GM21381 (cell line): Measurements from ENCODE around the gene LTBP1.
"Not testable (repeated sequence)": the region's sequence is repeated elsewhere in the genome, so short reads cannot be mapped to it uniquely, and the experiment has no call there.

Experiments
- ATAC-seq: cut with Tn5 transposase; IDR thresholded peaks from one replicate; pipeline ENCODE4 v1.9.1; 2021; ENCODE audit warnings: mild to moderate bottlenecking, moderate library complexity; ENCODE audit not compliant: unreplicated experiment

LTBP1 gene

DNA sequence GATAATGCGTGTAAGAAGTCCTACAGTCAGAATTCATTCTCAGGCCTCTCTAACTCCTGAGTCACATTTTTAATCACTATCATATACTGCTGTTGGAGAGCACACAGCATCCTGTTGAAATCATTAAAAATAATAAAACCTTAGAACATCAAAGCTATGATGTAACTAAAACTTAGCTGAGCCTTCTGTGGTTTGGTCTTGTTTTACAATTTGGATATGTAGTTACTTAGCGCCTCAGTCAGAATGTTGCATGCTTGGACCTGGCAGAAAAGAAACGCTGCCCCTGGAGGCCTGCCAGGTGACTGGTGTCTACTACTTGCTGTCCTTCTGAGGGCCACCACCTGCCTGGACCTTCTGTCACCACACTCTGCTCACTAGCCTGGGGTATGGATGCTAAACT, 268.5 kb downstream of the LTBP1 start:
- no peak for ATAC-seq

DNA sequence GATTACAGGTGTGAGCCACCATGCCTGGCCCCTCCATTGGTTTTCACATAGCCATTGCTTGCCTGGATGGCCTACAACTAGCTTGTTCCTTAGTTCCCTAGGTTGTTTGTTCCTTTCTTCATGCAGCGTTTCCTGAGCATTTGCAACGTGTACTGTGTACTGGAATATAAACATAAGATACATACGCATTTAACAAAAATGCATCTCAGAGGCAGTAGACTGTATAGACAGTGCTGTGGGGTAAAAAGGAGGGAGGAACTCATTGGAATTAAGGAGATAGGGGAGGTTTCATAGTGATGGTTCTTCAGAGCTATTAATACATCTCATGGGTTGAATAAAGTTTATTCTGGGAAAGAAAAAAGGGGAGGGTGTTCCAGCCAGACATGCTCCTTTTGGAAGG, 269.2 kb downstream of the LTBP1 start:
- no peak for ATAC-seq

DNA sequence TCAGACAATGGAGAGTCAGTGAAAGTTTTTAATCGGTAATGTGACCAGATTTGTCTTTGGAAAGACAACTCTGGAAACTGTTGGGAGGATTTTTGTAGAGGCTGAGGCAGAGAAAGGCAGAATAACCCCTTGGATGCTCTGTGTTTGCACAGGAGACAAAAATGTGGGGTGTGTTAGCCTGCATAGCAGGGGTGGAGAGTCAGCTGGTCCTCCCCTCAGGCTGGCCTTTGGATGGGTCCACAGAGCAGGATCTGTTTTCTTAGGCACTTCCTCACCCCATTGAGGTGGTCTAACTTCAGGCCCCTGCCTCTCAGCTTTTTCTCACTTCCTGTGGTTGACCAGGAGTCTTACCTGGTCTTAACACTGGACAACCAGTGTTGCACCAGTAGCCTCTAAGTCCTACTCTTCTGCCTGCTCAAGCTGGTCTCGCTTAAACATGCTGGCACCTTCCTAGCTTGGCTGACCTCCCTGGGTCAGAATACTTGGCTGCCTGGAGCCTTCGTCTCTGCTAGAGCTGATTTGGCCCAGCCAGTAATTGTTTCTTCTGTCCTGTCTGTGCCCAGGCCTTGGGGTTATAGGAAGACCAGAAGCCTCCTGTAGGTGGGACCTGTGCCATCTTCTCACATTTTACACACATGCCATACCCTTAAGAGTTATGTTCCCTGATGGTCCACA, 269.9 kb downstream of the LTBP1 start:
- no peak for ATAC-seq

DNA sequence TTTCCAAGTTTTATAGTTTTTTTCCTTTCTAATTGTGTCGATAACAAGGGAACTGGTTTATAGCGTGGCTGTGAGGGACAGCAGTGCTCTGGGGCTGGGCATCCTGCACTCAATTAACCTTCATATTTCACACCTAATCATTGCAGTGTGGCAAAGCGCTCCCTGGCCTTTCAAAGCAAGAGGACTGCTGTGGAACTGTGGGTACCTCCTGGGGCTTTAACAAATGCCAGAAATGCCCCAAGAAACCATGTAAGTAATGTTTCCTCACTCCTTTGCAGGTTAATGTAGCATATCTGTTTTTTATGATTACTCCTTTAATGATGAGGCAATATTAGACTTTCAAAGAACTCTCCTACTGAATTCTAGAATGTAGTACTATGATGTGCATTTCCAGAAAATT, 270.7 kb downstream of the LTBP1 start:
- ATAC-seq = no peak

DNA sequence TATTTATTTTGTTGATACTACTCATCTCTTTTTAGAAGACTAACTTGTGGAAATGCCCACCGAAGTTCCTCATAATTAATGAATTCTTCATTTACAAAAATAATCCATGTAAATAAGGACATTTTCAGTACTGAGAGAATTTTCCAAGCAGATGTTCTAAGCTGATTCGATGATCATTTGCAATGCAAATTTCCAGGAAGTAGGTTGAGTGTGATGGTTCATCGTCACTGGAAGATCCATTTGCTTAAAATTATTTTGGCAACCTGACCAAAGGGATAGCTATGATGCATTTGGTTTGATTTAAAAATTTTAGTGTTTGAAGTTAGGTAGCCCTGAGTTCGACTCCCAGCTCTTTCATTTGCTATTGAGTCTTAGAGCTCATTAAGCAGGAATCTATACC, 272.4 kb downstream of the LTBP1 start:
- no peak for ATAC-seq

DNA sequence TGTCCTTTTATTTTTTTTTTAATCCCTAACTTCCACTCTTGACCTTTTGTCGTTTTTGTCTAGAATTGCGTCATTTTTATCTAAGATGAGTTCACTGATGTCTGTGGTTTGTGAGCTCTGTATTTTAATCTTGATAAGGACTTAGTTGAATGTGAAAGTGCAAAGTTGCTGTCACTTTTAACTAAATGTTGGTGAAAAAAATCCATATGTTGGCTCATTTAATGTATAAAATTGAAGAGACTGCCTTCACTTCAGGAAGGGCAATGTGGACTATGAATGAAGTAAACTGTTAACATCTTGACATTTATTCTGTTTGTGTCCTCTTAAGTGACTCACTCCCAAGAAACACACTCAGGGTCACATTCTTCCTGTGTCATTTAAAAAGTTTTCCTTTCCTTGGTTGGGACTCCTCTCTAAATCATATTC, 273.1 kb downstream of the LTBP1 start:
- ATAC-seq = no peak

DNA sequence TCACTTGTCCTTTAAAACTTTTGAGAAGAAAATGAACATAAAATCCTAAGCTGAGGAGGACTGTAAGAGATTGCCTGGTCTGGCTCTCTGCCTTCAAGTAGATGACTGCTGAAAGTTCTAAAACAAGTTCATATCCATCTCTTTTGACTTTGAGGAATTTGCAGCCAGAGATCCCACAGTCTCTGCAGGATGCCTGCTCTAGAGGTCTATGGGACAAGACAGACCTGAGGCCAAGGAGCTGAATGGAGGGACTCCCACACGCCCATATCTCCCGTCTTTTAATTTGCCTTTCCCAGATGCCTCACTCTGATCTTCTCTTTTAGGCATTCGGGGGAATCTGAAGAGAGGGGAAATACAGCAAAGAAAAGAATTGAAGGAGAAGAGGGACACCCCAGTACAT, 273.8 kb downstream of the LTBP1 start:
- no peak for ATAC-seq

DNA sequence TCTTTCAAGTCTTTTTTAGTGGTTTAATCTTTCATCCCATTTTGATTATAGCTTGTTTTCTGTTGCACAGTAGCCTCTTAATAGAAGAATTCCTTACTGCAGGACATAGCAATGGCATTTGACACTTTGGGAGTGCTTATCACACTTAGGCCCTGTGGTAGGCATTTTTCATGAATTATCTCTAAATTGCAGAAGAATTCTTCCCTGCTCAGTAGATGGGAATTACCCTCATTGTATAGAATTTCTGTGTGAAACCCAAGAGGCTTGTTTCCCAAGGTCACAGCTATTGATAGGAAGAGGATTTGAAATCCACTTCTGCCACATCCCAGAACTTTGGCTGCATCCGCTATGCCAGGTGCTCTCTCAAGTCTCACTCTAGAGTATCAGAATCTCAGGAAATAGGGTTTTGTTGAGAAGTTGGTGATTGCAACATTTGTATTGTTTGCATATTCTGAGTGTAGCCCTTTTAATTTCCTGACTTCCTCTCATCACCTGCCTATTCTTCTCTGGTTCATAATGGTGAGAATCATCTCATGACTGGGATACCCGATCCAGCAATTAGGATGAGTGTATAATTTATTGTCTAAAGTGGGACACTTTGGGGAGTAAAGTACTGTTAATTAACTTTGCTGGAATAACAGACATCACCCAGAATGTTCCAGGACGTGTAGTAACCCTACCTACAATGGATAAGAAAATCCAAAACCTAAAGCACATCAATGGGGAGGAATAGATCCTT, 274.5 kb downstream of the LTBP1 start:
- no peak for ATAC-seq

DNA sequence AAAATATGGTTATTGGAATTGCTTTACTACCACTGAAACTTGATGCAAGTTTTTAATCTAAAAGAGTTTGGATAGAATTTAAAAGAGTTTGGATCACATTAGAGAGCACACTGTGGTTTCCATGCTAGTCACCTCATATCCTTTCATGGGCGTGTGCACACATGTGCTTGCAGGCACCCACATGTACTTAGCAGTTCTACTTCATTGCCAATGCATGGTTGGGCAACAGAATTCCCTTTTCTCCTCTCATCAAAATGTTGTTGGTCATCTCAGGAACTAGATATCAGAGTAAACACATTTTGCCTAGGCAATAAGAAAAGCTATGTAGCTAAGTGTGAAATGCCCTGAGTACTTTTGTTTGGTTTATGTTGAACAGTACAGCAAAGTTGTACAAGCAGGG, 275.6 kb downstream of the LTBP1 start:
- ATAC-seq = no peak

DNA sequence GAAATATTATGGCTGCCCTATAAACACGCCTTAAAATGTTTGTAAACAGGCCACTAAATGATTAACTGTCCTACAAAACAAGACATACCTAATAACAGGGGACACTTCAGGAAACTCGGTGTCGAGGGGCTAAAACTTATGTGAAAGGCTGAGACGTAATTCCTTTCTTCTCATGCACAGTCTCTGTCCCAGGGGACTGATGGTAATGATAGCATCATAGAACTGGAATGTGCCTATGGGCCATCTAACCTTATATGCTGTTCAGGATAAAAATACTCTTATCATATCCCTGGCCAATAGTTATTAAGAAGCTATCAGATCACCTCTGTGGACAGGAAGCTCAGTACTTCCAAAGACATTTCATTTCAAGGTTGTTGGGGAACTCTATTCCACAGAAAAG, 277.1 kb downstream of the LTBP1 start:
- no peak for ATAC-seq

DNA sequence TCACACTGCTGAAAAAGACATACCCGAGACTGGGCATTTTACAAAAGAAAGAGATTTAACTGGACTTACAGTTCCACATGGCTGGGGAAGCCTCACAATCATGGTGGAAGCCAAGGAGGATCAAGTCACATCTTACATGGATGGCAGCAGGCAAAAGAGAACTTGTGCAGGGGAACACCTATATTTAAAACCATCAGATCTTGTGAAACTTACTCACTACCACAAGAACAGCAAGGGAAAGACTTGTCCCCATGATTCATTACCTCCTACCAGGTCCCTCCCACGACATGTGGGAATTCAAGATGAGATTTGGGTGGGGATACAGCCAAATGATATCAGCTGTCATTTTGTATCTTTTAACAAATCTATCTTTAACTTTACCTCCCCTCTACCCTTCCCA, 278.6 kb downstream of the LTBP1 start:
- no peak for ATAC-seq

DNA sequence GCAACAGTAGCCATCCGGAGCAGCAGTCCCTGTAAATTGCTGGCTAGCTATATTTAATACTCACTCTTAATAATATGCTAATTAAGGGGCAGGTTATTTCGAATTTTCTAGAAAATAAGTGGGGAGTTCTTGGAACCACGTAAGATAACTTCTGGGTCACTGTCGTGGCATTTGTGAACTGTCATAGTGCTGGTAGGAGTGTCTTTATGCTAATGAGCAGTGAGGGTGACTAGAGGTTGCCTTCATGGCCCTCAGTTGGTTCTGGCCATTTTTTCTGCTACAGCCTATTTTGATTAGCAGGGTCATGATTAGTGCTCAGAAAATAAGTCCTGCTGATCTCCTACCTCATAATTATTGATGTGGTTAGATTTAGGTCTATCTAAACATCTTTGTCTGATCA, 279.8 kb downstream of the LTBP1 start:
- ATAC-seq = no peak

DNA sequence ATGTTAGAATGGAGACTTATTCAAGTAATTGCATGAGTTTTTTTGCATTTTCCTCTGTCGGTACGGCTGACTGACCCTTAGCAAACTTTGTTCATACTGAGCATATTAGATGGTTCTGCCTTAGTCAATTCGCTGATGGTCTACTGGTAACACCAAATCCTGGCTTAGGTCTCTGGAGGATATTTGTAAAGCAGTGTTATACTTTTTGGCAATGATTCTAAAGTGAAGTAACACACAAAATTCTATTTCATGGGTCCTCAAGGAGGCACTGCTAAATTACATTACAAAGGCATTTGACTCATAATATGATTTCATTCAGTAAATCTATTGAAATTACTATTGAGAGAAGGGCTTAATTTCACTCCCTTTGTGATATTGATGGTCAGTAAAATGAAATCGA, 282.9 kb downstream of the LTBP1 start:
- ATAC-seq = no peak

DNA sequence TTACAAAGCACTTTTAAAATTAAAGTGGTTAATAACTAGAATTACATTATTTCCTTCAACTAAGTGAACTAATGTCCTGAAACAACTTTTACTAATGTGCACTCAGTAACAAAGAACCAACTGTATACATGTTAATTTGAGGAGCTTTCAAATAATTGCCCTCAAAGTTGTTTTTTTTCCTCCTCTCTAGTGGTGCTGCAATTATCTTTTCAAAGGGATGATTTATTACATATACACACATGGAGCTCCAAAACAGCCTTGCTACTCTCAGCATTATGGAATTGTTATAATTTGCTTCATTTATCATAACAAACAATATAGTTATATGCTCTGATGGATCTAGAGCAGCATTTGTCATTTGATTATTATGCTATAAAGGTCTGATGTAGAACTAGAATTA, 283.4 kb downstream of the LTBP1 start:
- ATAC-seq = no peak

DNA sequence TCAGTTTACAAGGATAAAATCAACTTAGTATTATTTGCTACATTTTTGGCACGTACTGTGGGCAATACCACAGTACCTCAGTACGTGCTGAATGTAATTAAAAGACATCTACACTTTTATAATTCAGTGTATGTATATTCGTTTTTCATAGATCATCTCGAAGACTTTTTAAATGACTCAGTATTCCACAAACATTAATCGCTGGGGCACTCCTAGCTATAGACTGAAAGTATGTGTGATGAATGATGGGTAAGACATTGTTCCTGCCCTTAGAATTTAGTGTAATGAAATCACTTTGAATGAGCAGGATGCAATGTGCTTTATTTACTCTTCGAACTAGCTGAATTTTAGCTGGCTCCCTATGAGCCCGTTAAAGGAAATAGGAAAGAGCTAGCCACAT, 284.1 kb downstream of the LTBP1 start:
- ATAC-seq = no peak

DNA sequence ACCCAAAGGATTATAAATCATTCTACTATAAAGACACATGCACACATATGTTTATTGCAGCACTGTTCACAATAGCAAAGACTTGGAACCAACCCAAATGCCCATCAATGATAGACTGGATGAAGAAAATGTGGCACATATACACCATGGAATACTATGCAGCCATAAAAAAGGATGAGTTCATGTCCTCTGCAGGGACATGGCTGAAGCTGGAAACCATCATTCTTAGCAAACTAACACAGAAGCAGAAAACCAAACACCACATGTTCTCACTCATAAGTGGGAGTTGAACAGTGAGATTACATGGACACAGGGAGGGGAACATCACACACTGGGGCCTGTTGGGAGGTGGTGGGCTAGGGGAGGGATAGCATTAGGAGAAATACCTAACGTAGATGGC, 288.8 kb downstream of the LTBP1 start:
- ATAC-seq = not testable (repeated sequence)

DNA sequence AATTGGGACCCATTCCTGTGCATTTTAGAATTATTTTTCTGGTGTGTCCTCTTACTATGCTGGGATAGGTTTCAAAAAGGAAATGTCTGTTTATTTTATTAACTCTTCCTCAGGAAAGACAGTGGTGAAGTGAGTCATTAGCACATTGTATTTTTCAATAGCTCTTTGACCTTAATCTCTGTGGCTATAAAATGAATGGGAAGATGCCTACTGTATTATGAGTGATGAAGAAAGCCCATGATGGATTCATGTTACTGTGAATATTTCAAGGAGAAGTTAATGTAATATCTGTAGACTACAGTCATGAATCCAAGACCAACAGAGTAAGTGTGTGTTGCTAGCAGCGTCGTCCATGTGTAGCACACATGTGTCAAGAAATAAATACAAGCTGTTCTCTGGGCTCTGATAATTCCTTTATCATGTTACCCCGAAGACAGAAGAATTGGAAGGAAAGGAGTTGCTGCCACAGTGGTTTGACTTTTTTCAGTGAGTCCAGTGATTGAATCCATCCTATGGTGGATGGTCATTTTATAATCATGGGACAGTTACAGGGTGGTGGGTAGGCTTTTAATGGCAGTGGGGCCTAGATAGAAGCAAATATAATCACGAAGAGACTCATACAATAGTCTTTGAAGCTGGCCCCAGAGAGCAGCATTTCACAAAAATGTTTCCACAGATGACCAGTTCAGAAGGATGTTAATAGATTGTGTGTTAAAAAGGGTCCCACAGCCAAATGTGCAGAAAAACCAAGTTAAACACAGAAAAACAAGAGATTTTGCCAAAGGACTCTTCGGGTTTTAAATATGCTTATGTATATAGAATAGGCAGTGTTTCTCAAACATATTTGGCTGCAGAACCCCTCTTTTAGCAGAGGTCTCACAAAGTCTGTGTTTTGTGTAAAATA, 290.0 kb downstream of the LTBP1 start:
- no peak for ATAC-seq

DNA sequence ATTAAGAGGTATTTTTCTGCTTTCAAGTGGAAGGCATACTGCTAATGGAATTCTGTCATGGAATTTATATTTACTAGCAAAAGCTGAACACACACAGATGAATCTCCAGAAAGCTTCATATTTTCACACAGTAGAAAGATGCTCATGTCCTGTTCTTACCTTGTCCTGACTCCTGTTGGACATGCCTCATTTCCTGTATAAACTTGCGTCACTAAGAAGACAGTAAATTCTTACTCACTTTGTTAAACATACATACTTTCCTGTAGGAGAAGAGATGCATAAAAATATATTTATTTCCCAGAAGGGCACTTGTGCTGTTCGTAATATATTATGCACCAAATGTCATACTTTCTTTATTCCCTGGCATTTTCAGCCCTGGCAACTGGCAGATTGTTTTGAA, 291.4 kb downstream of the LTBP1 start:
- no peak for ATAC-seq

DNA sequence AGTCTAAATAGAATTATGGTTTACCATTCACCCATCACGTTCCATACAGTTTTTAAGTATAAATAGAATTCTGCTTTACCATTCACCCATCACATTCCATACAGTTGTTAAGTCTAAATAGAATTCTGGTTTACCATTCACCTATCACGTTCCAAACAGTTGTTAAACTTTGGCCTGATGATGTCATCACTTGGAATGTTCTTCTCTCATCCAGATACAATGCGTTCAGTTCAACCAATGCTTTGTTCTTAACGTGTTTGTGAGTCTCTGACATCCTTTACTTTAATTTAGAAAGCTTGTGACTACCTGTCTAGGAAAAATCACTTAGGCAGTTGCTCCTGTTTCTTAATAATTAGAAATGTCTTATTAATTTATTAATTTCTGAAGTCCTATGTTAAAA, 293.4 kb downstream of the LTBP1 start:
- ATAC-seq = no peak

DNA sequence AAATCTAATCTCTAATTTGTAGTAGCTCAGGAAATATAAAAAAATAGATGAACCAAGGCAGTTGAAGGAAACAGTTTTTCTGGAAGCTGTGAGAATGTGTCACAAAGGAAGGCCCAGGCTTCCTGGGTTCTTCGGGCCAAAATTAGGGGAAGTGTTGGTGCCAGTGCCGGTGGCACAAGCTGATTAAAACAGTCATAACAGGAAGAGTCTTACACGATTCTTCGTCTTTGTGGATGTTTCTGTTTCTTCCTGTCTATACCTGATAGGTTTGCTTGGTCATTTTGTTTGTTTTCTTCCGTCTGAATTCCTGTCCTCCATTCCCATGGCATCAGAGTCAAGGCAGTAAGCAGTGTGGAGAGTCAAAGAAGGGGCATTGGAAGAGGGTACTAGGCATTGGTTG, 294.3 kb downstream of the LTBP1 start:
- ATAC-seq = no peak

DNA sequence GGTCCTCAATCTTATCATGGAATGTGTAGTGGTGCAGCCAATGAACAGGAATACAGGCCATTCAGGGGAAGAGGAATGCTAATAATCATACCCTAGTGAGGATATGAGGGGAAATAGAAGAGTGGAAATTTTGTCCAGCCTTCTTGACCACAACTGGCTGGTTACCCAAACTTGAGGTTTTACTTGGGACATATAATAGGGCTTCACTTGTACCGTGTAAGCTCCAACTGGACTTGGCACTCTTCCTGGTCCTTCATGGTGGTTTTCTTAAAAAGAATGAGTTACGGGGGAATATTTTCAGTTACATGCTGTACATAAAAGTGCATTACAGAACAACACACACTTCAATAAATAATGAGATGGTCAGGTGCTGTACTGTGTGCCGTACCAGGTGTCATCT, 294.8 kb downstream of the LTBP1 start:
- ATAC-seq = no peak

DNA sequence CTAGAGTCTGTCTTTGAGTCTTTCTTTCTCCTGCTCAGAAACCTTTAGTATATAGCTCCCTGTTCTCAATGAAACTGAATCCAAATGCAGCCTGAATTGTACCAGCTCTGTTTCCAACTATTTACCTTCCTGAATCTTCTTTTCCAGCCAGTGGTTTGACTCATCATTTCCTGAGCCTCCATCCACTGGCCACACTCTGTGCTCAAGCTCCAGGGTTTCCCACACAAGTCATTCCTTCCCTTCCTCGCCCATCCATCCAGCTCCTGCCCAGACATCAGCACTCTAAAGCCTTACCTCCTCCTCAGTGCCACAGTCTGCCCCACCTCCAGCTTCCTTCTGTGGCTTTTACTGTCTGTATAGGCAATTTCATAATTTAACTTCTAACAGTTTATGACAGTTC, 296.1 kb downstream of the LTBP1 start:
- no peak for ATAC-seq
